Measurements from ENCODE around the gene PLCB4.

The PLCB4 gene

GRCh38 chr20:9323622-9324021 is 254.7 kb downstream of the PLCB4 start:
- peak; percentile 57 for DNase-seq (ENCODE audit: low spot score)

GRCh38 chr20:9329355-9330101 is 260.6 kb downstream of the PLCB4 start:
- DNase-seq (ENCODE audit: low spot score), result no peak

GRCh38 chr20:9330151-9330550 is 261.3 kb downstream of the PLCB4 start:
- no peak for DNase-seq (ENCODE audit: low spot score)

GRCh38 chr20:9331707-9332435 is 263.0 kb downstream of the PLCB4 start:
- no peak for DNase-seq (ENCODE audit: low spot score)

- no peak for DNase-seq (ENCODE audit: low spot score)
Measured at GRCh38 chr20:9332791-9333479, 264.0 kb downstream of the PLCB4 start.

GRCh38 chr20:9334866-9335265 is 266.0 kb downstream of the PLCB4 start:
- no peak for DNase-seq (ENCODE audit: low spot score)

GRCh38 chr20:9338101-9338500 is 269.2 kb downstream of the PLCB4 start:
- no peak for DNase-seq (ENCODE audit: low spot score)

GRCh38 chr20:9339708-9340107 is 270.8 kb downstream of the PLCB4 start:
- no peak for DNase-seq (ENCODE audit: low spot score)

- no peak for DNase-seq (ENCODE audit: low spot score)
Measured at GRCh38 chr20:9342651-9343050, 273.8 kb downstream of the PLCB4 start.

- DNase-seq (ENCODE audit: low spot score), result no peak
Measured at GRCh38 chr20:9344083-9344920, 275.4 kb downstream of the PLCB4 start.

- no peak for DNase-seq (ENCODE audit: low spot score)
Measured at GRCh38 chr20:9348316-9348715, 279.4 kb downstream of the PLCB4 start.

GRCh38 chr20:9348747-9349146 is 279.9 kb downstream of the PLCB4 start:
- no peak for DNase-seq (ENCODE audit: low spot score)

- no peak for DNase-seq (ENCODE audit: low spot score)
Measured at GRCh38 chr20:9349249-9349648, 280.4 kb downstream of the PLCB4 start.

GRCh38 chr20:9352739-9353138 is 283.9 kb downstream of the PLCB4 start:
- DNase-seq (ENCODE audit: low spot score), result no peak

GRCh38 chr20:9353180-9353915 is 284.5 kb downstream of the PLCB4 start:
- no peak for DNase-seq (ENCODE audit: low spot score)

- DNase-seq (ENCODE audit: low spot score), result no peak
Measured at GRCh38 chr20:9353916-9354276, 285.0 kb downstream of the PLCB4 start.

GRCh38 chr20:9354579-9354978 is 285.7 kb downstream of the PLCB4 start:
- no peak for DNase-seq (ENCODE audit: low spot score)

- DNase-seq (ENCODE audit: low spot score), result no peak
Measured at GRCh38 chr20:9358001-9358400, 289.1 kb downstream of the PLCB4 start.

- peak; percentile 62 for DNase-seq (ENCODE audit: low spot score)
Measured at GRCh38 chr20:9359561-9360308, 290.8 kb downstream of the PLCB4 start.

- no peak for DNase-seq (ENCODE audit: low spot score)
Measured at GRCh38 chr20:9360431-9360830, 291.5 kb downstream of the PLCB4 start.

- no peak for DNase-seq (ENCODE audit: low spot score)
Measured at GRCh38 chr20:9363673-9364072, 294.8 kb downstream of the PLCB4 start.
